Esophagus squamous epithelium (tissue), 4 donors: ENCODE data around the gene ZNF417.

Source experiments
- POLR2A ChIP-seq, 4 donors: fragments of 450-650 bp; IDR thresholded peaks; one replicate each; pipeline ENCODE4 v1.6.1; 2017; ENCODE audit warnings: antibody characterized with exemption in 4 of 4, mild to moderate bottlenecking in 4 of 4, moderate library complexity in 3 of 4
- TF ChIP-seq, protein P1 (sequence below), 6 experiments: fragments of 450-650 bp in 4 of 6; fragments of 200-600 bp in 2 of 6; sonication (generic) in 2 of 6; IDR thresholded peaks; one replicate each; pipeline ENCODE4 v1.5.1; 2016 to 2019; ENCODE audit warnings: antibody characterized with exemption in 6 of 6, mild to moderate bottlenecking in 4 of 6, moderate library complexity in 4 of 6

DNA sequence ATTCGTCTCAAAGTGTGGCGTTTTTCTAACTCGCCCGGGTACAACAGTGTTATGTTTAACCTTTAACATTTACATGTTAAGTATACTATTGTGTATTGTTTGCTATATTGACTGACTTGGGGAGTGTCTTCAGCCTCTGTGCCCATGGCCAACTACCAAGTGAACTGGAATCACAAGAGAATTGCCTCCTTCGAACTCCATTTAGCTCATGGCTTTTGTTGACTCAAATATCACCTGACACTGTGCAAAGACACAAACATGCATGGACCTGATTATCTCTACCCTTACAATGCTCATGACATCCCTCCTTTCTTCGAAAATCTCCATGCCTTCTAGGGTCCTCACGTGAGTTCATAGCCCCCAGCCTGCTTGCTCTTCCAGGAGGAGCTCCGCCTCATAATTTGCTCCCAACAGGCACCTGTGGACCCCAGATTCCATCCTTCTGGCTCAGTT is 28.3 kb downstream of the ZNF417 start:
- TF ChIP-seq, protein P1, sequence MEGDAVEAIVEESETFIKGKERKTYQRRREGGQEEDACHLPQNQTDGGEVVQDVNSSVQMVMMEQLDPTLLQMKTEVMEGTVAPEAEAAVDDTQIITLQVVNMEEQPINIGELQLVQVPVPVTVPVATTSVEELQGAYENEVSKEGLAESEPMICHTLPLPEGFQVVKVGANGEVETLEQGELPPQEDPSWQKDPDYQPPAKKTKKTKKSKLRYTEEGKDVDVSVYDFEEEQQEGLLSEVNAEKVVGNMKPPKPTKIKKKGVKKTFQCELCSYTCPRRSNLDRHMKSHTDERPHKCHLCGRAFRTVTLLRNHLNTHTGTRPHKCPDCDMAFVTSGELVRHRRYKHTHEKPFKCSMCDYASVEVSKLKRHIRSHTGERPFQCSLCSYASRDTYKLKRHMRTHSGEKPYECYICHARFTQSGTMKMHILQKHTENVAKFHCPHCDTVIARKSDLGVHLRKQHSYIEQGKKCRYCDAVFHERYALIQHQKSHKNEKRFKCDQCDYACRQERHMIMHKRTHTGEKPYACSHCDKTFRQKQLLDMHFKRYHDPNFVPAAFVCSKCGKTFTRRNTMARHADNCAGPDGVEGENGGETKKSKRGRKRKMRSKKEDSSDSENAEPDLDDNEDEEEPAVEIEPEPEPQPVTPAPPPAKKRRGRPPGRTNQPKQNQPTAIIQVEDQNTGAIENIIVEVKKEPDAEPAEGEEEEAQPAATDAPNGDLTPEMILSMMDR (IDR thresholded peaks at IDR 0.05), result no peak
- TF ChIP-seq POLR2A (IDR thresholded peaks at IDR 0.05), result no peak
